ENCODE data around the gene PHF10. TPM values are rescaled to one million over a fixed set of nuclear protein-coding genes. Genes with fewer than 3 reads are reported as not detected.

The PHF10 gene
- total and polyA plus RNA-seq, 2 of the 4 experiments (the other 2 are of a cell fraction) = 7.3 to 15.9 TPM

DNA sequence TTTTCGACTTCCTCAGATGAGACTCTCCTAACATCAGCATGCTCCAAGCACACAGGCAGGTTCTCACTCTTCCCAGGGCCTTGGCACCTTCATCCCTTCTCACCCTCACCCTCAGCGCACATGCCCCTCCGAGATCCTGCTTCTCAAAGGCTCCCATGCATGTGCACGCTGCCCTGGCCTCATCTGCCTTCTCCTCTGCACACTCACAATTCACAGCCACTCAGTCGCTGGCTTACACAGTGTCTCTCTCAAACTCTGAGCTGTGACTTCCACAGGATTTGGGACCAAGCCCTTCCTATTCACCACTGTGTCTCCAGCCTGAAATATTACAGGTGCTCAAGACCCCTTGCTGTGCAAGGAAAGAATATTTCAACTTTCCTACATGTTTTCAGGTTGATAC, 52.7 kb downstream of the PHF10 start:
- no peak for ATAC-seq (ENCODE audit: low read depth)
- H4K91ac ChIP-seq (ENCODE audit: insufficient read depth, low read depth, low read length) = no peak overlapping the region
- intact Hi-C loops (cut with micrococcal nuclease) (no loop called here), dilution Hi-C loops (cut with HindIII; ENCODE audit: low sequenced_read_pairs, unreplicated experiment) (no loop called here), in situ Hi-C loops (cut with MboI; ENCODE audit: low sequenced_read_pairs) (no loop called here)
- H3K18ac ChIP-seq (ENCODE audit: low read depth, low read length) = no peak overlapping the region
- no peaks in the 10 kb centered on the region for H3K27me3 ChIP-seq (ENCODE audit: control insufficient read depth, insufficient read depth, low read length)
- H2AK5ac ChIP-seq (ENCODE audit: low read depth, low read length) = no peak overlapping the region
- ChIA-PET POLR2A (ENCODE audit: unreplicated experiment) (no interaction called here), CTCF (no interaction called here)
- peaks cover 6% of the 10 kb centered on the region; the same call in 1 of the 2 replicates for H3K9me1 ChIP-seq (ENCODE audit: insufficient read depth, low read length)
- H3K4ac ChIP-seq (ENCODE audit: low read depth, low read length) = no peak overlapping the region
- no peak overlapping the region for H3K14ac ChIP-seq (replicated peaks; ENCODE audit: low read depth, low read length)
- no peaks in the 10 kb centered on the region for H4K20me1 ChIP-seq (ENCODE audit: insufficient read depth, low read length)
- H3K23ac ChIP-seq (ENCODE audit: low read depth, low read length) = no peak overlapping the region
- peaks cover 0 to 4% of the 10 kb centered on the region in 2 experiments; a peak in 1 of 4 replicates for H3K79me1 ChIP-seq (ENCODE audit: low read depth in 1 of 2, low read length in 2 of 2)
- no peak overlapping the region for H3K56ac ChIP-seq (ENCODE audit: extremely low read depth, insufficient read depth, low read length)
- H3K9ac ChIP-seq (ENCODE audit: low read depth, low read length) = no peak overlapping the region
- no peak overlapping the region for H2BK15ac ChIP-seq (ENCODE audit: low read depth, low read length)
- TF ChIP-seq RCOR1 (IDR thresholded peaks at IDR 0.05; ENCODE audit: insufficient replicate concordance, low read length) (no peak), SMC3 (IDR thresholded peaks at IDR 0.05; ENCODE audit: low read depth, low read length) (no peak), MAZ (IDR thresholded peaks at IDR 0.05; ENCODE audit: borderline replicate concordance, low read depth, low read length) (no peak), MAFK (IDR thresholded peaks at IDR 0.05; ENCODE audit: low read depth, low read length) (no peak), CEBPB (IDR thresholded peaks at IDR 0.05; ENCODE audit: low read depth, low read length) (no peak), MXI1 (IDR thresholded peaks at IDR 0.05; ENCODE audit: borderline replicate concordance, low read depth, low read length) (no peak), NFE2L2 (IDR thresholded peaks at IDR 0.05; ENCODE audit: low read depth, low read length) (no peak), RFX5 (IDR thresholded peaks at IDR 0.05; ENCODE audit: low read depth, low read length) (no peak), CHD1 (IDR thresholded peaks at IDR 0.05; ENCODE audit: low read depth, low read length) (no peak), FOS (IDR thresholded peaks at IDR 0.05; ENCODE audit: low read depth, low read length) (no peak), BHLHE40 (IDR thresholded peaks at IDR 0.05; ENCODE audit: low read depth, low read length) (no peak)
- TF ChIP-seq, protein P1, sequence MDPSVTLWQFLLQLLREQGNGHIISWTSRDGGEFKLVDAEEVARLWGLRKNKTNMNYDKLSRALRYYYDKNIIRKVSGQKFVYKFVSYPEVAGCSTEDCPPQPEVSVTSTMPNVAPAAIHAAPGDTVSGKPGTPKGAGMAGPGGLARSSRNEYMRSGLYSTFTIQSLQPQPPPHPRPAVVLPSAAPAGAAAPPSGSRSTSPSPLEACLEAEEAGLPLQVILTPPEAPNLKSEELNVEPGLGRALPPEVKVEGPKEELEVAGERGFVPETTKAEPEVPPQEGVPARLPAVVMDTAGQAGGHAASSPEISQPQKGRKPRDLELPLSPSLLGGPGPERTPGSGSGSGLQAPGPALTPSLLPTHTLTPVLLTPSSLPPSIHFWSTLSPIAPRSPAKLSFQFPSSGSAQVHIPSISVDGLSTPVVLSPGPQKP (IDR thresholded peaks at IDR 0.05; ENCODE audit: borderline replicate concordance, low read depth, low read length) = no peak
- TF ChIP-seq, protein P2, sequence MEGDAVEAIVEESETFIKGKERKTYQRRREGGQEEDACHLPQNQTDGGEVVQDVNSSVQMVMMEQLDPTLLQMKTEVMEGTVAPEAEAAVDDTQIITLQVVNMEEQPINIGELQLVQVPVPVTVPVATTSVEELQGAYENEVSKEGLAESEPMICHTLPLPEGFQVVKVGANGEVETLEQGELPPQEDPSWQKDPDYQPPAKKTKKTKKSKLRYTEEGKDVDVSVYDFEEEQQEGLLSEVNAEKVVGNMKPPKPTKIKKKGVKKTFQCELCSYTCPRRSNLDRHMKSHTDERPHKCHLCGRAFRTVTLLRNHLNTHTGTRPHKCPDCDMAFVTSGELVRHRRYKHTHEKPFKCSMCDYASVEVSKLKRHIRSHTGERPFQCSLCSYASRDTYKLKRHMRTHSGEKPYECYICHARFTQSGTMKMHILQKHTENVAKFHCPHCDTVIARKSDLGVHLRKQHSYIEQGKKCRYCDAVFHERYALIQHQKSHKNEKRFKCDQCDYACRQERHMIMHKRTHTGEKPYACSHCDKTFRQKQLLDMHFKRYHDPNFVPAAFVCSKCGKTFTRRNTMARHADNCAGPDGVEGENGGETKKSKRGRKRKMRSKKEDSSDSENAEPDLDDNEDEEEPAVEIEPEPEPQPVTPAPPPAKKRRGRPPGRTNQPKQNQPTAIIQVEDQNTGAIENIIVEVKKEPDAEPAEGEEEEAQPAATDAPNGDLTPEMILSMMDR (conservative IDR thresholded peaks at IDR 0.05; ENCODE audit: low read depth, low read length) = no peak
- H3K9me3 ChIP-seq (ENCODE audit: control insufficient read depth, insufficient read depth, low read length) = no peaks in the 10 kb centered on the region
- H2AK9ac ChIP-seq (replicated peaks; ENCODE audit: low read depth, low read length, poor library complexity) = no peak overlapping the region
- no peak overlapping the region for H3K27ac ChIP-seq (ENCODE audit: insufficient read depth, low read length)
- no peak overlapping the region for H2BK20ac ChIP-seq (ENCODE audit: low read depth, low read length)
- H4K5ac ChIP-seq (ENCODE audit: low read depth, low read length) = no peak overlapping the region
- no peak overlapping the region for H2AFZ ChIP-seq (replicated peaks; ENCODE audit: low read length, poor library complexity)
- BruUV-seq (replicated peaks) = no TSS peak
- no peak overlapping the region for H2BK120ac ChIP-seq (ENCODE audit: low read depth, low read length)
- no peak overlapping the region for H3K4me2 ChIP-seq (ENCODE audit: low read depth, low read length)
- WGBS, 2 experiments (ENCODE audit: extremely low coverage in 2 of 2, insufficient read length in 1 of 2) = 87% methylated on average over 4 of the region's 5 CpGs; no CpG with 5 or more reads in 1 of the 2 experiments
- H3K4me1 ChIP-seq (ENCODE audit: control insufficient read depth, insufficient read depth, low read length) = no peaks in the 10 kb centered on the region
- H4K8ac ChIP-seq (ENCODE audit: low read depth in 2 of 2, low read length in 2 of 2) = no peak overlapping the region
- H3K36me3 ChIP-seq (ENCODE audit: control insufficient read depth, insufficient read depth, low read length) = peaks cover 27% of the 10 kb centered on the region
- no peak overlapping the region for H2BK5ac ChIP-seq (ENCODE audit: low read depth, low read length, poor library complexity, severe bottlenecking)
- no peak overlapping the region for H3K4me3 ChIP-seq (ENCODE audit: insufficient read depth, low read depth, low read length)
- DNase-seq = no peak

Data from IMR-90 (cell line).